GM18499 (cell line): ENCODE data around the gene SIGLEC15.
"Not testable (repeated sequence)": the region's sequence is repeated elsewhere in the genome, so short reads cannot be mapped to it uniquely, and the experiment has no call there.

Source experiments
- ATAC-seq: cut with Tn5 transposase; IDR thresholded peaks from one replicate; pipeline ENCODE4 v1.9.1; 2021; ENCODE audit warnings: moderate number of reproducible peaks; ENCODE audit not compliant: insufficient read depth, unreplicated experiment

The SIGLEC15 gene

DNA sequence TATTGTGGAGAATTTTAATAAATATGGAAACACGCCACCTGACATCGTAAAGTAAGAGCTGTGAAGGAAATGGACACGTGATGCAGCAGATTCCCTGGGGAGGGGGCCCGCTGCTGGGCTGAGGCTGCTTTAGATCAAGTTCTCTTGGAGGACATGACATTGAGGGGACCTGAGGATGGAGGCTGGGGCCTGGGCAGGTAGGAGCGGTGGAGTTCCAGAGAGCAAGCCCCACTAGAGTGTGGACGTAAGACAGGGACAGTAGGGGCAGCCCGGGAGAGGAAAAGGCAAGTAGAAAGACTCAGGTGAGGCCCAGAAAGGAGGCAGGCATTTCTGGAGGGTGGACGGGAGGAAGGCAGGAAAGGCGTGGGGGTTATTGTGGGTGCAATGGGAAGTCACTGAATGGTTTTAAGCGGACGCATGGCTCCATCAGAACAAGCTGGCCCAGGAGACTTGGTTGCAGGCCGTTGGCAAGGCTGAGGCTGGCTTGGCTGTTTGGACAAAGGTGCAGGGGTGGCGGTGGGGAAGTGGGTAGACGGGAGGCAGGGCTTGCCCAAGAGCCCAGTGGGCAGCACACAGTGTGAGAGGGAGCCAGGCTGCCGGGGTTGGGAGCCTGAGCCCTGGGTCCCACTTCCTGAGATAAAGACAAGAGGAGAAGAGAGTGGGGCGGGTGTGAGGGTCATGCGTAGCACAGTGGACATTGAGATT lies 15.7 kb downstream of the SIGLEC15 start:
- no peak for ATAC-seq

DNA sequence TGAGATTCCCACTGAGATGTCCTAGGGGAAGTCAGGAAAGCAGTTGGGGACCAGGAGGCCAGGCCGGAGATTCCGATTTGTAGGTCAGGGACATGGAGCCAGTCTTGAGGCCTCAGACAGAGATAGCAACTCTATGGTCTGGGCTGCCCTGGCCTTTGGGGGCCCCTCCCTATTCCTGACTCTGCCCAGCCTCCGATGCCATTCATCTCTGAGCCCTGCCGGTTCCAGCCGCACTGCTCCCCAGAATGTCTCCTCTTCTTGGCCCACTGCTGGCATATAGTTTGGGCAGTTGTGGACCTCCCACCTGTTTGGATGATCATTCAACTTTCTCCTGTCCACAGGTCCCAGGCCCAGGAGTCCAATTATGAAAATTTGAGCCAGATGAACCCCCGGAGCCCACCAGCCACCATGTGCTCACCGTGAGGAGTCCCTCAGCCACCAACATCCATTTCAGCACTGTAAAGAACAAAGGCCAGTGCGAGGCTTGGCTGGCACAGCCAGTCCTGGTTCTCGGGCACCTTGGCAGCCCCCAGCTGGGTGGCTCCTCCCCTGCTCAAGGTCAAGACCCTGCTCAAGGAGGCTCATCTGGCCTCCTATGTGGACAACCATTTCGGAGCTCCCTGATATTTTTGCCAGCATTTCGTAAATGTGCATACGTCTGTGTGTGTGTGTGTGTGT lies 16.4 kb downstream of the SIGLEC15 start:
- no peak for ATAC-seq

DNA sequence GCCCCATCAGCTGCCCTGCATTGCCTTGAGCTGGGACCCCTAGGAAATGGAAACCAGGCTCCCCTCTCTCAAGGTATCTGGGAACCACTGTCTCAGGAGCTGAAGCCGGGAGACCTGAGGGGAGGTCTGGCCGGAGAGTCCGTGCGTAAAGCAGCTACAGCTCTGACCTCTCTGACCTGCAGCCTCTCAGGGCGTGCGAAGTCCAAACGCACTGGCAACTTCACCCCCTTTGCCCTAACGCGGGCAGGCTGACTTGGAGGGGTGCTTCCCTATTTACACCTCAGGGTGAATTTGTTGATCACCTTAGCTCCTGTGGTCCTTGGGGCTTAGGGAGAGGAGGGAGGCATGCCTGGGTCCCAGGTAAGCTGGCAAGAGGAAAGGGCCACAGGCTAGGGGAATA lies 17.5 kb downstream of the SIGLEC15 start:
- no peak for ATAC-seq

DNA sequence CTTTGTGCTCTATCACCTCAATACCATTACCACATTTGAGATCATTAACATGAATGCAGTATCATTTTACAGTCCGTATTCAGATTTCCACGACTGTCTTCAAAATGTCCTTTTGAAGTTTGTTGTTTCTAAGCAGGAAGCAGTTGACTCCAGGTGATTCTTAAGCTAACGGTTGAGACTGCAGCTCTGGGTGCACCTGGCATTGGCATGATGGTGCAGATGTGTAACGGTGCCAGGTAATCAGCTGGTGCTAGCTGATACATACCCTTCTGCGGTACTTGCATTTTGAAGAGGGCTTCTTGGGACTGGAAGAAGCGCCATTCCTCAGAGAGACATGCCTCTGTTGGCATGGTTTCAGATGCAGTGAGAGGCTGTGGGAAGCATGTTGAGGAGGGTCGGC lies 19.5 kb downstream of the SIGLEC15 start:
- ATAC-seq: no peak

DNA sequence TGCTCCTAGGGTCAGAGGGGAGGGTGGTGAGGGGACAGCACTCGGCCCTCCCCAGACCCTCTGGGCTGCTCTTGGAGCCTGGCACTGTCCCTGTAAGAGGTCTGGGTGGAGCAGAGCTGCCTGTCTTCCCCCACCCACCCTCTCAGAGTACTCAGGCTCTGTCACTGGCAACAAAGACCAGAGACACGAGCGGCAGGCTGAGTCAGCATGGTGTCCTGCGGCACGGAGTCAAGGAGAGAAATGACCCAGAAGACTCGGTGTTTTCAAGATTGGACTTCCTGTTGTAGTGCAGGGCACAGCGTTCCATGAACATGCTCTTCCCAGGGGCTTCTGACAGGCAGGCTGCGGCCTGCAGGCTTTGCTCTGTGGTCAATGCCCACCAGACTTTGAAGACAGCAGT lies 19.9 kb downstream of the SIGLEC15 start:
- ATAC-seq: no peak

DNA sequence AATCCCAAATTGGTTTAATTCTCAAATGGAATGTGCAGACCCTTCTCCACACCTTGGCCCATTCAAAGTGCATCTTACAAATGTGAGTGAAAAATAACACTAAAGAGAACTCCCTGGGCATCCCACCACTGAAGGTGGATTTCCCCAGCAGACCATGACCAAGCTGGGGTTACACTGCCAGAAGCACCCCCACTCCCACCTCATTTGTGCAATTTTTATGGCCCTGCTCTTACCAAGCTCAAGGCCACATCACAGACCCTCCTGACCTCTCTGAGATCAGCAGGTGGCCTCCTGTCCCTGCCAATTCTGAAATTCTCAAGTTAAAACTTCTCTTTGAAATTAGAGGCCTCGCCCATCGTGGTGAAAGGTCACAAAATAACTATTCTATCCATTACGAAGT lies 21.6 kb downstream of the SIGLEC15 start:
- ATAC-seq: no peak

DNA sequence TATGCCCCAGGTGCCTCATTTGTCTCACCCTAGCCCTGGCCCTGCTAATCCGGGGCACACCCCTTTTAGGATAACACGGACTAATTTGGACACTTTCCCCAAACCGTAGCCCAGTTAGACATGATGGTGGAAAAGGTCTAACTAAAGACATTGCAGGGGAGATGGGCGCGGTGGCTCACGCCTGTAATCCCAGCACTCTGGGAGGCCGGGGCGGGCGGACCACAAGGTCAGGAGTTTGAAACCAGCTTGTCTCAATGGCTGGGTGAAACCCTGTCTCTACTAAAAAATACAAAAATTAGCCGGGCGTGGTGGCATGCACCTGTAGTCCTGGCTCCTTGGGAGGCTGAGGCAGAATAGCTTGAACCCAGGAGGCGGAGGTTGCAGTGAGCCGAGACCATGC lies 23.2 kb downstream of the SIGLEC15 start:
- not testable (repeated sequence) for ATAC-seq

DNA sequence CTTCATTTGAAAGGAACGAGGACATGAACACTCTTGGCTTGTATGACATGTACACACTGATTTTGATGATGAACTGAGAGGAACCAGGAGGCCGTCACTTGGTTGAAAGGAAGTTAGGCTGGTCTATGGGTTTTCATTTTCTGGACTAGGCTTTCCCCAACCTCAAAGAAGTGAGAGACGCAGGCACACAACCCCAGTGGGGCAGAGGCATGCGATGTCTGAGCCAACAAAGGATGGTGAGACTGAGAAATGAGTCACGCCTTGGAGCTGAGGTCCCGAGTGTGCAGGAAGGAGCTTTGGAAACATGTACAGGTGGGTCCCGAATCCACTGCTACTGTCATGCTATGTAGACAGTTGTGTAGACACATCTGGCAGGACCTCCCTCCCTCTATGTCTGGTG lies 24.1 kb downstream of the SIGLEC15 start:
- ATAC-seq: no peak

DNA sequence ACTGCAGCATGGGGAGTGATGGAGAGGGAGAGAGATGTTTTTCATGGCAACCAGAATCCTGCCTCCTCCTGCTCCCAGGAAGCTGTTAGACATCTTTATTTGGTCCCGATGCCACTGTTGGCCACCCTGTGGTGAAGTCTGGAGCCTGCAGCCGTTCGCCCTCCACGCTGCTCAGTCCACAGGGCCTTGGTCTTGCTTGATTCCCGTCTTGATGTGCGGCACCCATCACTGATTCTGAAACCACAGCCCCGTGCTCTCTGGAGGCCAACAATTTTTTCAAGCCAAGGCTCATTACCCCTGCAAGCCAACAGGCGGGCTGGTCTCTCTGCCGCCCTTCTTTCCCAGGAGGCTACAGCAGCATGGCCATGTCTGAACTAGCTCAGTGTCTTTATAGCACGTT lies 24.5 kb downstream of the SIGLEC15 start:
- no peak for ATAC-seq

DNA sequence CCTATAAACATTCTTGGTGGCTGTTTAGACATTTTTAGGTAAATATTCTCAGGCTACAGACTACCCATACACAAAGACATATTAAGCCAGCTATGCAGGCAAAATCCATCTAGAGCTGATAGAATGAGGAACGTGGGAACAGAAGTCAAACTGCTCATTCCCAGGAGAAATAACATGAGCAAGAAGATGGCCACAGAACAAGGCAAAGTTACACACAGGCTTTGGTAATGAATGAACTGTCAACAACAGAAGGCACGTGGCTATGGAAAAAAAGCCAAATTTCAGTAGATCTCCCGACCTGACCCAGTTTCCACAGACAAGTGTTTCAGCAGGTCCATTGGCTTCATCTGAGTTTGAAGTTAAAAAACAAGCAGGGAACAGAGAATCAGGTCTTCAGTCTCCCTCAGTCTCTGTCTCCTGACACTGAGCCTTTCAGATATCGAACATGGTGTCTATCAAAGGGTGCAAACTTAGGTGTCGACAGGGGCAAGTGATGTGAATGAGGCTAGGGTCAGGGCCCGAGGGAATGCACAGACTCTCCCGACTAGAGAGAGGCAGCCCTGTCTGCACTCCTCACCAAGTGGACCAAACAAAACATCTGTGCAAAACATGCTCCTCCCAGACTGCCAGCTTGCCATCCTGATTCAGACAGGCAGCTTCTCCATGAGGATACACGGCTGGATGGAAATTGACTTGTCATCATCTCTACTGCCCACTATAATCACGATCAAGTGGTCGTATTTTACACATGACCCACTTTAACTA lies 25.9 kb downstream of the SIGLEC15 start:
- no peak for ATAC-seq

DNA sequence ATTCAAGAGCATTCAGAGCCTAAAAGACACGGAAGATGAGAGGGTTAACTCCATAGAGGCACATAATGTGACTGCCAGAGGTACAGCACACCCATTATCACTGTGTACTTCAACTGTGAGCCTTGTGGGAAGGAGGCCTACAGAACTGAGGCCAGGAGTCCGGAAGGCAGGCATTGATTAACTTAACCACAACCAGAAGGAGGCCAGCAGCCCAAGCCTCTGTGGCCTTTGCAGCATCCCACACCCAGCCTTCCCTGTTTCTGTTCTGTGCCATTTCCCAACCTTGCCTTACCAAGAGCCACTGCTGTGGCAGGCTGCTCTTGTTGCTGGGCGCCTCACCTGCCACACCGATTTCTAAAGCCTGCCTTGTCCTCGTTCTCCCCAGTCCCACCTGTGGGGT lies 27.2 kb downstream of the SIGLEC15 start:
- no peak for ATAC-seq

DNA sequence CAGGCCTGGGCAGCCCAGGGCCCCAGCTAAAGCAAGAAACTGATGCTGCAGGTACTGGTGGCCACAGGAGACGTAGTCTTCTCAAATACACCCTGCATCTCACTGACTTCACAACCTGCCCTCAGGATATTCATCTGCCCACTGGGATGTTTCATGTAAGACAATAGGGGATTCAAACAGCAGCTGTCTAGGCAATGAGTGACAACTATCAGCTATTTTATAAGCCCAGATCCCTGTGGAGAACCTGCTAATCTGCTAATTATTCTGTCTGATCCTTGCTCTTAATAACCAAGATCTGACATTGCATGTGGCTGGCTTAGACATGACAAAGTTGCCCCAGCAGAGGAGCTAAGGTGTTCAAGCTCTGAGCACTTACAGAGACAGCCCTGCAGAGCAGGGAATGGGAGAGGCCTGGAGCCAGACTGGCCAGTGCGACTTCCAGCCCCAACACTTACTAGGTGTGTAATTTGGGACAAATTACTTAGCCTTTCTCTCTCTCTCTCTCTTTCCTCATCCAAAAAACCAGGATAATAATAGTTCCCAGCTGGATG lies 28.6 kb downstream of the SIGLEC15 start:
- ATAC-seq: no peak

DNA sequence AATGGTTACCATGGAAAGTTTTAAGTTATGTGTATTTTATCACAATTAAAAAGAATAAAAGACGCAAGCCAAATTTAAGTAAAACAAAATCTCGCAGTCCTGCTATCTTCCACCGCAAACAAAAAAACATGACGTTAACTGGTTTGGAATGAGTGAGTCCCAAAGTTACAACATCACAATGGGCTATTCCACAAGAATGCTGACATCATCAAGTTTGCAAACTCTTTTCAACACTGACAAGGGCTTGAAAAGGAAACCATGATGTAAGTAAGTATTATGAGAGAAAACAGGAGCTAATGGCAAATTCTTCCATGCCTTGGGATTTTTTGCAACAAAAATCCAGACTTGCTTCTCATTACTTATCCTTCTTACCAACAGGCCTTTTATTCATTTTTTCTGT lies 31.1 kb downstream of the SIGLEC15 start:
- ATAC-seq: no peak

DNA sequence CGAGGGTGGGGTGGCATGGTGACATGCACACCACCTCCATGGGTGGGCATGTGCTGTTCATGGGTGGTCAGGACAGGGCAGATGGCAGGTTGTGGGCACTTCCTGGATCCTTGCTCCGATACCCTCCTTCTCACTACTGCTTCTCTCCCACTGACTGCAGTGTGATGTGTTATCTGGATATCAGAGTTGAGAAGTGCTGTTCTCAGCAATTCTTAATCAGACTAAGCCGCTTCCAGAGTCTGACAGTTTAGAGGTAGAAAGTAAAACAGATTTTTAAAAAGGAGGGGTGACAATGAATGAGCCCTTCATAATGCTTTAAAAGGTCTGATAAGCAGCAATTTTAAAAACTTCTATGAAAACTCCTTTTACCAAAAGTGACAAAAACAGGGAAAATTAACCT lies 33.9 kb downstream of the SIGLEC15 start:
- no peak for ATAC-seq

DNA sequence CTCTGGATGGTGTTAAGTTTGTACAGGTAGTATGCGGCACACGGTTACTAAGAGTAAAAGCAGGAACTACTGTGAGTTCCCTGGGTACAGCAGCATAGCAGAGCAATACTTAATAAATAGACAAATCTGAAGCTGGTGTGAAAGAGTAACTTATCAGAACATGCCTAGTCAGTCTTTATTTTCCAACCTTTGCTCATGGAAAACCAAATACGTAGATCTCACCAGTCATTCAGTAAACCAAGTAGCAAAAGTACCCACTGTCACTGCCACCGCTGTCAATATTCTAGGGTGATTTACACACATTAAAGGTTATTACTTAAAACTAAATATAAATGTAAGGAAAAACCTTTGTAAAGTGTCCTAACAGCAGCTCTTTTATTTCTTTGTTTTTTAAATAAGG lies 35.0 kb downstream of the SIGLEC15 start:
- ATAC-seq: no peak

DNA sequence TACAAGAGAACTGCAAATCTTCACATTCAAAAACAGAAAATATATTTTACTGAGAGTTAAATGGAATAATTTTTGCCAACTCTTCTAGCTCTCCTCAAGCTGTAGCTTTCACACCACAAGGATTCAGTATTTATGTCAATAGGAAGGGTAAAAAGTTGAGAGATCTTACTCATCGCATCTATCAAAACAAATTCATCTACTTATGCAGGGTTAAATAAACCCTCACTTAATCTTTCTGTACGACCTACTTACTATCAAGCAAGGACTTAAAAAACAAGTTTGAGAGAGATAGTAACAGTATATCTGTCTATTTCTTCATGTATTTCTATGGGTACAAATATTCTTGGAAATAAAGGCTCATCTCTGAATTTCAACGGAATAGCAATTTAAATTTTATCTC lies 35.5 kb downstream of the SIGLEC15 start:
- ATAC-seq: no peak

DNA sequence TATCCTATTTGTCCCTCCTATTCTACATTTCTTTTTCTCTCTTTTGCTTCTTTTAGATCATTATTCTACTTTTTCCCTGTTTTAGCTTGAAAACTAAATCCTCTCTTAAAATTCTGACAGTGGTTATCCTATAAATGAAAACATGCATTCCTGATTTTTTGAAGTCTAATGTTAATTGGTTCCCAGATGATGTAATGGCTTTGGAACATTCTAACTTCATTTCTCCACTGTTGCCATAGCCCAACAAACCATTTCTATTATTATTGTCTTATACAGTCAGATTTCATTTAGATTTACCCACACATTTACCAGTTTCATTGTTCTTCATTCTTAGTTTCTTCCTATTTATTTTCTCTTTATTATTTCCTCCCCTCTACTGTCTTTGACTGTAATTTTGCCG lies 36.5 kb downstream of the SIGLEC15 start:
- no peak for ATAC-seq

DNA sequence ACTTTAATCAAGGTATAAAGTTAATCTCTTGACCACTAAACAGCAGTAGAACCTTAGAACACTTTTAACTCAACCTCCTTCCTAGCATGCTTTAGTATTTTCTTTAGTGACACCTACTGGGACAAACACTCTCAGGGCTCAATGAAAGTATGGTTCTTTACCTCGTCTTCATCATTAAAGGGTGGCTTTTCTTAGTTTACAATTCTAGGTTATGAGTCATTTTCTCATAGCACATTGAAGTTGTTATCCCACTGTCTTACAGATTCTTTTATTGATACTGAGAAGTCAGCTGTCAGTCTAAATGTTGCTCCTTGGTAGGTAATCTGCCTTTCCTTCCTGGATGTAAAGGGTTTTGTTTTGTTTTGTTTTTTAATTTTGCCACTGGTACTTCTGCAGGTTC lies 38.0 kb downstream of the SIGLEC15 start:
- no peak for ATAC-seq

DNA sequence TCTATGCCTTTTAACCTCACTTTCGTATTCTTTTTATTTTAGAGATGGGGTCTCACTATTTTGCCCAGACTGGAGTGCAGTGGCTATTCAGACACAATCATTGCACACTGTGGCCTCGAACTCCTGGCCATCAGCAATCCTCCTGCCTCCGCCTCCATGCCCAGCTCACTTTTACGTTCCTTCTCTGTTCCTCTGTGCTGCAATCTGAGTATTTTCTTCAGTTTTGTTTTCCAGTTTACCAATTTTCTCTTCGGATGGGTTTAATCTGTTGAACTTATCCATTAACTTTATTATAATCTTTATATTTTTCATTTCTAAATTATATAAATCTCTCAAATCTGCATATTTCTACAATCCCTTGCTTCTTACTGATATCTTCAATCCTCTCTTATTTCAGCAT lies 38.6 kb downstream of the SIGLEC15 start:
- no peak for ATAC-seq

DNA sequence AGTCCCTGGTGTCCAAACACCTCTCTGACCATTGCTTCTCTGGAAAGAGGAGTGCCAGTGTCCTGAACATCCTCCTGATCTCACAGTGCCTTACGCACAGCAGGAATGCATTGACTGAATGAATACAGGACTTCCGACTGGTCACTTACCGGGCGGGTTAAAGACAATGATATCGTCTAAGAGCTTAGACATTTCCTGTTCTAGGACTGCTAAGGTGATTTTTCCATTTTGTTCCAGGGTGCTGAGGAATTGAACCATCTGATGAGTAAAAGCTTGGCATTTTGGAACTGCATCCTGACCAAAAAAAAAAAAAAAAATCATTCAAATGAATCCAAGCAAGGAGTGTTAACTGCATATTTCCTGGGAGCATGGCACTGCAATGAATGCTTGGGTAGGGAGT lies 40.0 kb downstream of the SIGLEC15 start:
- no peak for ATAC-seq

DNA sequence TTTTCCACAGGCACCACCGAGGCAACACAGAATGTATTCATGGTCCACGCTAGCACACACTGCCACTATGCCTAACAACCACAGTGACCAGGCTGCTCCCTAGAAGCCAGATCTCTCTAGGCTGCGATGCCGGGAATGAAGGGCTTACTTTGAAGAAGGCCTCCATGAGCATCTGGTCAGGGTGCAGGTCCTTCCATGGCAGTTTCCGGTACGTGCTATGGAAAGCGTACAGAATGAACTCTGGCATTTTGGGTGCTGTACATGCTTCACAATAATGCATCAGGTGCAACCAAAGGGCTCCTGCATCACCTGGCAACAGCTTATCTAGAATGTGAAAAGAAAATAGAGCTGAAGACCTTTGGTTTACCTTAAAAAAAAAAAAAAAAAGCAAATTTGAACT lies 44.9 kb downstream of the SIGLEC15 start:
- ATAC-seq: no peak
